ENCODE data around the gene MN1. TPM values are rescaled to one million over a fixed set of nuclear protein-coding genes. Genes with fewer than 3 reads are reported as not detected.

The MN1 gene
- total RNA-seq, 3 donors from 2014 or later: 0.49 to 7.6 (median 1.8) TPM

DNA sequence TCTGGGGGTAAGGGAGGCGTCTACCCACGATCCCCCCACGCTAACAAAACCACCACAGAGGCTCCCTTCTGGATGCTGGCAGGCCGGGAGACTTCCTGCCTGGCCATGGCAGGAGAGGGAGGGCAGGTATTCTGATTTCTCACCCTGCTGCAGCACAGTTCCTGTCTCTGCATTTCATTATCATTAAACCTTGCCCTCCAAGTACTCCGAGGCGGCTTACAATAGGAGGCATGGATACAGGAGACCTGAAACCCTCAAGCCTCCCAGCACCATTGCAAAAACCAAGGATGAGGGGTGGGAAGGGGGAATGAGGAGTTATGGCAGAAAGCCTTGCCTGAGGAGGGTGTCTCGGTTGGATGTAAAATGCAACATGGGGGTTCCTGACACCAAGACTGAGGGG is 44.1 kb upstream of the MN1 start:
- TF ChIP-seq, protein P1, sequence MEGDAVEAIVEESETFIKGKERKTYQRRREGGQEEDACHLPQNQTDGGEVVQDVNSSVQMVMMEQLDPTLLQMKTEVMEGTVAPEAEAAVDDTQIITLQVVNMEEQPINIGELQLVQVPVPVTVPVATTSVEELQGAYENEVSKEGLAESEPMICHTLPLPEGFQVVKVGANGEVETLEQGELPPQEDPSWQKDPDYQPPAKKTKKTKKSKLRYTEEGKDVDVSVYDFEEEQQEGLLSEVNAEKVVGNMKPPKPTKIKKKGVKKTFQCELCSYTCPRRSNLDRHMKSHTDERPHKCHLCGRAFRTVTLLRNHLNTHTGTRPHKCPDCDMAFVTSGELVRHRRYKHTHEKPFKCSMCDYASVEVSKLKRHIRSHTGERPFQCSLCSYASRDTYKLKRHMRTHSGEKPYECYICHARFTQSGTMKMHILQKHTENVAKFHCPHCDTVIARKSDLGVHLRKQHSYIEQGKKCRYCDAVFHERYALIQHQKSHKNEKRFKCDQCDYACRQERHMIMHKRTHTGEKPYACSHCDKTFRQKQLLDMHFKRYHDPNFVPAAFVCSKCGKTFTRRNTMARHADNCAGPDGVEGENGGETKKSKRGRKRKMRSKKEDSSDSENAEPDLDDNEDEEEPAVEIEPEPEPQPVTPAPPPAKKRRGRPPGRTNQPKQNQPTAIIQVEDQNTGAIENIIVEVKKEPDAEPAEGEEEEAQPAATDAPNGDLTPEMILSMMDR (IDR thresholded peaks at IDR 0.05): no peak
- Histone ChIP-seq H3K9me3 (no peaks in the 10 kb centered on the region), H3K4me1 (ENCODE audit: low read depth) (no peaks in the 10 kb centered on the region), H3K4me3 (no peak overlapping the region), H3K36me3 (ENCODE audit: low read depth) (no peaks in the 10 kb centered on the region)
- ATAC-seq (no peak), DNase-seq (no peak)
- intact Hi-C loops (cut with DNase I, micrococcal nuclease): no loop called here

DNA sequence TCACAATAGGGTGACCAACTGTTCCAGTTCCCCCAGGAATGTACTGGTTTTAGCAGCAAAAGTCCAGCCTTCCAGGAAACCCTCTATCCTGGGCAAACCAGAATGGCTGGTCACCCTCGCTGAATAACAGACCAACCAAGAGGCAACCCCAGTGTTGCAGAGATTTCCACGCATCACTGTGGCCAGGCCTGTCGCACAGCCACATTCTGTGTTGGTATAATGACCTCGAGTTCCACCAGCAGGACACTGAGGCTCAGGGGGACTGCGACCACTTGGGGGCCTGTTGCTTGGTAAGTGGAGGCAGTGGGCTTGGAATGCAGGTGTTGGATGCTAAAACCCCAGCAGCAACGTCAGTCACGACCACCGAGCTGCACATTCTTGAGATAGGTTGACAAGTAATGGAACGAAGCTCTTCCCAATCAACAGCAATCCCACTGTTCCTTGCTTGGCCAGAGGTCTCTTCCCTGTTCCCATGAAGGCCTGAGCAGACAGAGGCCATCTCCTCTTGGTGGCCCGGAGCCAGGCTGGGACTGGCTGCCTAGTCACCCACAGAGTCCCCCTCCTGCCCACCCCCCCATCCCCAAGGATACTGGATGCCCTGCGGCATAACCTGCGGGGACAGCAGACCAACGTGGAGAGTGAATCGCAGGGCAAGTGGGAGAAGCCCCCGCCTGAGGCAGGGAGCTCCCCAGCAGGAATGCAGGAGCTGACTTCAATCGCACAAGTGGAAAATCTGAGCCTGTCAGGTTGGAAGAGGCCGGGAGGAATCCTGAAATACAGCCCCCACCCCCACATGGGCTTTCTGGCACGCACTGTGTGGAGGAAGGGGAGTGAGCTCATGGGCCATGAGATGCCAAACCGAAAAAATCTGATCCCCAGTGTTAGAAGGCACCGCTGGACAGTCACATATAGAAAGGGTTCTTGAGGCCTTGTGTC is 43.4 kb upstream of the MN1 start:
- no peaks in the 10 kb centered on the region for H3K4me1 ChIP-seq (ENCODE audit: low read depth)
- H3K9me3 ChIP-seq: no peaks in the 10 kb centered on the region
- intact Hi-C loops (cut with DNase I, micrococcal nuclease): no loop called here
- TF ChIP-seq, protein P1 (IDR thresholded peaks at IDR 0.05): no peak
- ATAC-seq (no peak), DNase-seq (no peak)
- H3K4me3 ChIP-seq: no peak overlapping the region
- no peaks in the 10 kb centered on the region for H3K36me3 ChIP-seq (ENCODE audit: low read depth)

DNA sequence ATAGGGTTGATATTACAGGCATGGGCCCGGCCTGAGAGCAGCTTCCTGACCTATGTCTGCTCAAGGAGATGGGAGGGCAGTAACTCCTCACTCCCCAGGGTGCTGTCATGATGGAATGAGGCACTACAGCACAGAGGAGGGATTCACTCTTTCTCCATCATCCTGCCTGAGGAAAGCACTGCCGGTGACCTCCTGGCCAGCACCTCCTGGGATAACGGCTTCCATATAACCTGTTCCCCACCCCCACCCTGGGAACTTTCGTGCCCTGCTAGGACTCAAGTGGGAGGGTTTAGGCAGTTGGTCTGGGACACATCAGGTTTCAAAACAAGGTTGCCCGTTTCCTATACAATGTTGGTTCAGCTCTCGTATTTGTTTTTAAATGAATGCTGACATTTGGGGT is 42.7 kb upstream of the MN1 start:
- Histone ChIP-seq H3K4me3 (no peak overlapping the region), H3K36me3 (ENCODE audit: low read depth) (no peaks in the 10 kb centered on the region), H3K4me1 (ENCODE audit: low read depth) (no peaks in the 10 kb centered on the region), H3K9me3 (no peaks in the 10 kb centered on the region)
- DNase-seq: no peak
- intact Hi-C loops (cut with DNase I, micrococcal nuclease): no loop called here
- no peak for ATAC-seq
- TF ChIP-seq, protein P1 (IDR thresholded peaks at IDR 0.05): no peak

DNA sequence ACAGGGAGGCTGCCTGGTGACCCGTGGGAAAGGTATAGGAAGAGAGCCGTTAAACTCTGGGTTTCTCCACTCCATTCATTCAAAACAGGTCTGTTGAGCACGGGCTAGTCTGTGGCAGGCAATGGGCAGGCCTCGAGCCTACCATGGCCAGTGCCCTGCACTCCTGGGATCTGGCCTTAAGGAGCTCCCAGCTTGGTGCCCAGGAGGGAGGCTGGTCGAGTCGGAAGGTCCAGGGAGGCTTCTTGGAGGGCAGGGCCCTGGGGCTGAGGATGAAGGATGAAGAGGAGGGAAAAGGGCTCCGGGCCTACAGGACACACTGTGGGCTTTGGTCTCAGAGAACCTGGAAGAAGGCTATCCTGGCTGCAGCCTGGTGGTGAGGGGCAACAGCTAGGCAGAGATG is 41.9 kb upstream of the MN1 start:
- TF ChIP-seq, protein P1 (IDR thresholded peaks at IDR 0.05): no peak
- no peak for DNase-seq
- H3K9me3 ChIP-seq: no peaks in the 10 kb centered on the region
- no peaks in the 10 kb centered on the region for H3K4me1 ChIP-seq (ENCODE audit: low read depth)
- no peak overlapping the region for H3K4me3 ChIP-seq
- intact Hi-C loops (cut with DNase I, micrococcal nuclease): no loop called here
- H3K36me3 ChIP-seq (ENCODE audit: low read depth): no peaks in the 10 kb centered on the region
- ATAC-seq: no peak

DNA sequence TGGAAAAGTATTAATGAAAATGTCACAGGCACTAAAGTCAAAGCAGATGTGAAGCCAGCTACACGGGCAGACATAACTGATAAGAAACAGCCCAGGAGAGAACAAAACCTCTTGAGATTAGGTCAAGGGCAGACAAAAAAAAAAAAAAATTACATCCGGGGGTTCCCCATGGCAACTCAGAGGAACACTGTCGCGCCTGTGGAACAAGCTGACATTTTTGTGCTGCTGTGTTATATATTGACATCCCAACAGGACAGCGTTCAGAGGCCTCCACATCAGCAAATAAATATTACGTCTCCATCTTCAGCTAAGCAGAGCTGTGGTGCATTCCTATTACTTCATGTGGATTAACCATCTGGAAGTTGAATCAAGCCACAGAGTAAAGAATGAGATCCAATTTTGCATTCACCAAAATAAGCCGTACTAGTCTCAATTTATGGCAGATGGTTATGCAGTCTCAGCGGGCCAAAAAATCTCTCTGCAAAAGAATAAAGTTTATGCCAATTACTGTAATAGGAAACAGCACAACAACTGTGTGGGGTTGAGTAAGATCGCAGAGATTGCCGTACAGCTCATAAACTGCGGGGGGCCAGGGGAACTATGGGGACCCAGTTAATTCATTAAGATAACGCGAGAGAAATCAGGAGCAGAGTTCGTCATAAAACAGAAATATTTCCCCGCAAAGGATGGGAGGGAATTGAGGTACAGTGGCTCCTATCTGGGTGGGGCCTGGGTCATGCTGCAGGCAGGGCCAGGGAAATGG is 41.3 kb upstream of the MN1 start:
- DNase-seq: no peak
- TF ChIP-seq, protein P1 (IDR thresholded peaks at IDR 0.05): no peak
- intact Hi-C loops (cut with DNase I, micrococcal nuclease): no loop called here

More for the DNA sequence above, 41.3 kb upstream of the MN1 start:
- Histone ChIP-seq H3K36me3 (ENCODE audit: low read depth) (no peaks in the 10 kb centered on the region), H3K4me1 (ENCODE audit: low read depth) (no peaks in the 10 kb centered on the region), H3K9me3 (no peaks in the 10 kb centered on the region), H3K4me3 (no peak overlapping the region)
- ATAC-seq: no peak

Measured in mucosa of descending colon (tissue), 3 donors.